NCI-H1048 (cell line): ENCODE data around the gene CD93.

Experiments used
- DNase-seq: peaks from one replicate; lab custom pipeline; 2025; lab: John Stamatoyannopoulos, UW

Gene CD93

GRCh38 chr20:23086056-23086566 is at the start of gene CD93:
CD93 (minus strand) TSS chr20:23086324; CDS start chr20:23086192, 132 bp downstream.
- DNase-seq, result no peak

- DNase-seq, result no peak
Measured at GRCh38 chr20:23133560-23133998, 47.5 kb upstream of the CD93 start.

GRCh38 chr20:23132930-23133559 is 46.9 kb upstream of the CD93 start:
- no peak for DNase-seq

GRCh38 chr20:23132293-23132929 is 46.3 kb upstream of the CD93 start:
- no peak for DNase-seq

- no peak for DNase-seq
Measured at GRCh38 chr20:23131766-23132165, 45.6 kb upstream of the CD93 start.

GRCh38 chr20:23130622-23131140 is 44.6 kb upstream of the CD93 start:
- no peak for DNase-seq

- DNase-seq, result no peak
Measured at GRCh38 chr20:23129891-23130621, 43.9 kb upstream of the CD93 start.

GRCh38 chr20:23129266-23129665 is 43.1 kb upstream of the CD93 start:
- DNase-seq, result no peak

GRCh38 chr20:23128461-23129125 is 42.5 kb upstream of the CD93 start:
- DNase-seq, result no peak

GRCh38 chr20:23127506-23128279 is 41.6 kb upstream of the CD93 start:
- no peak for DNase-seq

GRCh38 chr20:23126281-23127061 is 40.3 kb upstream of the CD93 start:
- no peak for DNase-seq

- no peak for DNase-seq
Measured at GRCh38 chr20:23125625-23126191, 39.6 kb upstream of the CD93 start.

GRCh38 chr20:23125159-23125558 is 39.0 kb upstream of the CD93 start:
- no peak for DNase-seq

- no peak for DNase-seq
Measured at GRCh38 chr20:23123886-23124285, 37.8 kb upstream of the CD93 start.

GRCh38 chr20:23122796-23123655 is 36.9 kb upstream of the CD93 start:
- DNase-seq, result no peak

GRCh38 chr20:23122321-23122720 is 36.2 kb upstream of the CD93 start:
- DNase-seq, result no peak

- DNase-seq, result no peak
Measured at GRCh38 chr20:23121751-23122320, 35.7 kb upstream of the CD93 start.

- no peak for DNase-seq
Measured at GRCh38 chr20:23120936-23121750, 35.0 kb upstream of the CD93 start.
